SKM-1 treated with dmso at 0.1 percent for 144 hours (cell line): Measurements from ENCODE around the gene SELENOM.

Experiments
- DNase-seq: peaks from one replicate; lab custom pipeline; 2025; ENCODE audit not compliant: unreplicated experiment; lab: John Stamatoyannopoulos, UW

Gene SELENOM, protein sequence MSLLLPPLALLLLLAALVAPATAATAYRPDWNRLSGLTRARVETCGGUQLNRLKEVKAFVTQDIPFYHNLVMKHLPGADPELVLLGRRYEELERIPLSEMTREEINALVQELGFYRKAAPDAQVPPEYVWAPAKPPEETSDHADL

DNA sequence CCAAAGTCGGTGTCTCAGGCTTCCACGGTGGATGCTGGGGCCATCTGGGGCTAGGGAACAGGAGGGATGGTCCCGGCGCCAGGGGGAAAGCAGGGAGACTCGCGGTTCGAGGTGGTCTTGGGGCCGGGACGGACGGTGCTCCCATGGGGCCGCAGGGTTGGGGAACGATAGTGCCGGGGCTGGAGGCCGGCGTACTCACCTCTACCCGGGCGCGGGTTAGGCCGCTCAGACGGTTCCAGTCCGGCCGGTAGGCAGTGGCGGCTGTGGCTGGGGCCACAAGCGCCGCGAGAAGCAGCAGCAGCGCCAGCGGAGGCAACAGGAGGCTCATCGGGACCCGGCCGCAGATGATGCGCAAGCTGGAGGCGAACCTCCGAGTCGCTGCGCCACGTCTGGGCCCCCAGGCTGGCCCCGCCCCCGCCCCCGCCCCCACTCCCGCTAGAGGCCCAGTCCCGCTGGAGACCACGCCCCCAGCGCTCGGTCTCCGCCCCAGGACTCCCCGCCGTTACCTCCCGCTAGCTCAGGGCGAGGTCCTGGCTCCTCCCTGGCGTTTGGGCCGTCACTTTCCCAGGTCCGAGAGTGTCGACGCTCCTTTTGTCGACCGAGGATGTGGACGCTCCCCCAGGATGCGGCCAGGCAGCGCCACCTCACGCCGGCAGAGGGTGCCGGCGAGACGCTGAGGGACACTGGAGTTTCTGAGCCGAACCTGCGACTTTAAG, at the start of gene SELENOM:
TSS of gene SELENOM (minus strand) at position 391 of the 716 bp plus-strand sequence. CDS start at position 328, 63 bp downstream.
- DNase-seq = peak; percentile 96

- no peak for DNase-seq
These were observed 48.1 kb upstream of the SELENOM start for GRCh38 chr22:31155422-31155821.

DNA sequence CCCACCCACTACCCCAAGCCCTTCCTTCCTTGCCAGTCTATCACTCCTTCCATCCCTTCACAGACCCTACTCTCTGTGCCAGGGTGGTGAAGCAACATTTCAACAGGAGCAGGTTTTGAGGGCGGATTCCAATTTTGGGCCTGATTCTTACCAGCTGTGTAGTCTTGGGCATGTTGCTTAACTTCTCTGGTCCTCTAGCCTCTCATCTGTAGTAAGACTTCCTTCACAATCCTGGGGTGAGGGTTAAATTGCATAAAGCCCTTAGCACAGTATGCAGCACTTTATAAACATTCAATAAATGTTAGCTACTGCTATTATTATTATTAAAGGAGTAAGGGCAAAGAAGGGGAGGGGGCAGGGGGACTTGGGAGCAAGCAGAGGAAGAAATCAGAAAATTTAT, 47.6 kb upstream of the SELENOM start:
- DNase-seq = no peak

DNA sequence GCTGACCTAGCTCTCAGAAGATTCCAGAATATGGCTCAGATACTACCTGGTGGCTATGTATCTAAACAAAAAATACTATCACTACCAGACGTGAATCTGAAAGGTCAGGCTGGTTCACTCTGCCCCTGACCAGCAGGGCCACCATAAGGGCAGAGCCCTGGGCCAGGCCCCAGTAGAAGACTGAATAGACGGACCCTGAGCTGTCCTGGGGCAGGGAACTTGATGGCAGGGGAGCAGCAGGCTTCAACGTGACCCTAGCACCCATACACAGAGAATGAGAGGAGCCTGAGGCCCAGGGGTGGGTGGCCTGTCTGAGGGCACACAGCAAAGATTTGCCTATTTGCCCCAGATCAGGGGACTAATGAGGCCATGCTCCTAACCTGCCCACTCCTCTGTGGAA, 46.0 kb upstream of the SELENOM start:
- no peak for DNase-seq

GRCh38 chr22:31151872-31152271, 44.5 kb upstream of the SELENOM start:
- peak; percentile 48 for DNase-seq

- no peak for DNase-seq
These were observed 43.2 kb upstream of the SELENOM start for GRCh38 chr22:31150615-31151014.

GRCh38 chr22:31148953-31149627, 41.7 kb upstream of the SELENOM start:
- peak; percentile 66 for DNase-seq

DNA sequence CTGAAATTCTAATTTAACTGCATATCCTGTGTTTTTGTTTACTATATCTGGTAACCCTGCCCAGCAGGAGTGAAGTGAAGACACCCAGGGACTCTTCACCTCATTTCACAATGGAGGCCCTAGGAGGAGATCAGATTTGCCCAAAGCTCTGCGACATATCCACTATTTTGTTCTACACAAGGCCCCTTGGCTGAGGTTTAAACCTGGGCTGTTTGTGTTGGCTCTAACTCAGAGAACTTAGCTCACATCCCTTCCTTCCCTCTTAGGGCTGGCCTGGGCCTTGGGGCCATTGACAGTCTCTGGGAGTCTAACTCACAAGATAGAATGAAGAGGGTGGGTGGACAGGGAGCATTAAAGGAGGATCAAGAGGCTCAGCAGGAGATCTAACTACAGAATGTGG, 41.1 kb upstream of the SELENOM start:
- no peak for DNase-seq

DNA sequence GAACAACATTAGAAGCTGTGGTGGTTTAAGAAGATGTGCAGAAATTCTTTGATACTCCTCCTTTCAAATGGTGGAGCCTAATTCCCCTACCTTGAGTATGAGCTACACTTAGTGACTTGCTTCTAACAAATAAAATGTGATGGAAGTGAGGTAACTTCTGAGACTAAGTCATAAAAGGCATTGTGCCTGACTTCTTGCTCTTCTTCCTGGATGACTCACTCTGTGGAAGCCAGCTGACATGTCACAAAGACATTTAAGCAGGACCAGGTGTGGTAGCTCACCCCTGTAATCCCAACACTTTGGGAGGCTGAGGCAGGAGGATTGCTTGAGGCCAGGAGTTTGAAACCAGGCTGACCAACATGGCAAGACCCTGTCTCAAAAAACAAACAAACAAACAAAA, 36.9 kb upstream of the SELENOM start:
- no peak for DNase-seq

DNA sequence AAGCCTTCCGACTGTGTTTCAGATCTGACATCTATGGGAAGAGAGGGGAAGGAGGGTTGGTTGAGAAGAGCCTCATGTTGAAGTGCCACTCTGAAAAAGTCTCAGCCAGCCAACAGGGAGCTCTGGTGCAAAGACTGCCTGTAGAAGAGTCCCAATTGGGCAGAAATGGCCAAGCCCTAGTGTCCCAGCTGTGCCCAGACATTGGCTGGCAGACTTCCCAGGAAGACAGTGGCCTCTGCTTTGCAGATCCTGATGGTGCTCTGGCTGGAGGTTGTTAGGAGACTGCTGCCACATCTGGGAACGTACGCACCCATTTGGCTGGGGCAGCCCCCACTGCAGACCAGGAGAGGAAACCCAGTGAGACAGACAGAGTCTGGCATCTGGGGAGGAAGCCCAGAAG, 36.2 kb upstream of the SELENOM start:
- DNase-seq = no peak

- no peak for DNase-seq
These were observed 35.7 kb upstream of the SELENOM start for GRCh38 chr22:31143038-31143437.

DNA sequence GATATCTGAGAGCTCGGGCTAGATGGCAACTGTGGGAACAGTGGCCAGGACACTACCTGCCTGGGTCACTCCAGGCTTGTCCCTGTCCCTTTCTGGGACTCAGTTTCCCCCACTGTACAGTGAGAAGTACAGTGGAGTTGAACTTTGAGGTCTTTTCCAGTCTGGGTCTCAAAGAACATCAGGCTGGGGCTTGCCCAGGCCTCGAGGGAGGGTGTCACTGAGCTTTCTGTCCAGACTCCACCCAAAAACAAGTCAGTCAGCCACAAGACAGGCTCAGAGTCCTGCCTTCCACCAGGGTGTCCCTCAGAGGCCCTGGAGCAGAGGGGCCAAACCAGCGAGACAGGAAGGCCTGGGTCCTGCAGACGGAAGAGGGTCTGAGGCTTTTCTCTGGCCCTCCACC, 34.9 kb upstream of the SELENOM start:
- no peak for DNase-seq

GRCh38 chr22:31141551-31141950, 34.2 kb upstream of the SELENOM start:
- DNase-seq = no peak

DNA sequence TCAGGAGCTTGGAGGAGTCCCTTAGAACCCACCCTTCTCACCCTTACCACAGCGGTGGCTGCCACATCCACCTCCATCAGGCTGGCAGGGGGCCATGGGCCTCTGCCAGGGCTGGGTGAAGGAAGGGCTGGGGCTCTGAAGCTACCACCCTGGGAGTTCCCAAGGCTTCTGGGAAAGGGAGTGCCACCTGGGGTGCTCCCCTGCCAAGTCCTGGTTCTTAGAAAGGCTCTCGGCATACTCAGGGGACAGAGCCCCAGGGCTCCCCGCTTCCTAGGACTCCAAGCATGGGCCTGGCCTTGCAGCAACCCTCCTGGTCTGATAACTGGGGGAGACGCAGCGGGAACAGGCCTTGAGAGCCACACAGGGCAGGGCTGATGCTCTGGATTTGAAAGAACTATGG, 33.4 kb upstream of the SELENOM start:
- DNase-seq = no peak

DNA sequence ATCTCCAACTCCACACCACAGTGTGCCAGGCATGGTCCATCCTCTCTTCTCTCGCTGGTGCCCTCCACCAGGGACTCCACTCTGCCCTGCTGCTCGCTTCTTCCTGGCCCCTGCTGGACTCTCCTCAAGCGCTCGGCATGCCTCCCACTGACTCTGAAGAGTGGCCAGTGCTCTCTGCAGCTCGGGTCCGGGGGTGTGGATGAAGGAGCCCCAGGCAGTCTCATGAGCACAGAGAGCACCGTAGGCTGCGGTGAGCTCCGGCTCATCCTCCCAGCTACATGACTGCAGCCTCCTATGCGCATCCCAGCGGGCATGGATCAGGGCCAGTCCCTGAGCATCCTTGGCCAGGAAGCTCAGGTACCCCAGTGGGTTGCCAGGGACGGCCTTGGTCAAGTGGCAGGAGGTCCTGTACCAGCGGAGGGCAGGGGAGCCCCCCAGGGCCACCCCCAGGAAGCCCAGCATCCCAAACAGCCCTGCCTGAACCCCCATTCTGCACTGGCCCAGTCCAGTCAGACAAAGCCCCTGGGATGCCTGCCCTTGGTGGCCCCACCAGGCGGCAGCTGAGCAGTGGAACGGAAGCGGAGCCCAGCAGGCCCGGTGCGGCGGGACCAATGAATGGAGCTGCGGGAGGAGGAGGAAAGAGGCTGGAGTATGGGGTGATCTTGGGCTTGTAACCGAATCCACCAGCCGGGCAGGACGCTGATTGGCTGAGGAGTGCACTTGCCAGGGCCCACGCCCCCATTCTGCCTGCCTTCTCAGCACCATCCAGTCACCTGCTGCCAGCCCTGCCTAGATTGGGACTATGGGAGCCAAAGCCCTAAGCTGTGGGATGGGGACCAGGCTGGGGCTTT, 32.7 kb upstream of the SELENOM start, which contains the start of gene PLA2G3:
TSS of gene PLA2G3 (minus strand) at position 643 of the 851 bp plus-strand sequence. CDS start at position 489, 154 bp downstream.
- no peak for DNase-seq

GRCh38 chr22:31139066-31139465, 31.7 kb upstream of the SELENOM start:
- DNase-seq = no peak

DNA sequence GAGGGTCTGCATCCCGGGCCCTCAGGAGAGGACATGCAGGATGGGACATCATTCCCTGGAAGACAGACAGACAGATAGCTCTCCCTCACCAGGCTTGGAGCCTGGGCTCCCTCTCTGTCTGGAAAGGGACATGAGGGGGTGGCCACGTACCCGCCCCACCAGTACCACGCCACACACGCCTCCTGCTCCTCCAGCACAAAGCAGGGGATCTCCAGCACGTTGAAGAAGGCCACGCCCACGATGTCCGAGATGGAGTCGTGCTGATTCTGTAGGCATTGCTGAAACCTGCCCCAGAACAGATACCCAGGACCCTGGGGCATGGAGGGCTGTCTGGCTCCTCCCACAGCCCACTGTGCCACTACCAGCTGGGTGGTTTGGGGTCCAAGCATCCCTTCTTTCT, 30.8 kb upstream of the SELENOM start:
- no peak for DNase-seq

DNA sequence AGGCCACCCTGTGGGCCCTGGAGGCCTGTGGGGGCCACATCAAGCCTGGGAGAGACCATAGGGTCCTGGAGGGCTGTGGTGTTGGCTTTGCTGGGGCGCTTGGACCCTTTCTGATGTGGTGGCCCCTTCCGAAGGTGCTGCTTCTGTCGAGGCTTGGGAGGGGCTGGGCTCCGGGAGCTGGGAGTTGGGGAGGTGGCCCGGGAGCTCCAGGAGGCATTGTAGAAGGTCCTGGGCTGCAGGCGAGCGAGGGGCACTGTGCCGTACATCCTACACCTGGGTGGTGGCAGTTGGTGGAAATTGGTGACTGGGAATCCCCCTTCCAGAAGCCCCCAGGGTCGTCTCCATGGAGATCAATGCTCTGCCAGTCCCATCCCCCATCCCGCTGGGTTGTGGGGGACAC, 30.4 kb upstream of the SELENOM start:
- no peak for DNase-seq

DNA sequence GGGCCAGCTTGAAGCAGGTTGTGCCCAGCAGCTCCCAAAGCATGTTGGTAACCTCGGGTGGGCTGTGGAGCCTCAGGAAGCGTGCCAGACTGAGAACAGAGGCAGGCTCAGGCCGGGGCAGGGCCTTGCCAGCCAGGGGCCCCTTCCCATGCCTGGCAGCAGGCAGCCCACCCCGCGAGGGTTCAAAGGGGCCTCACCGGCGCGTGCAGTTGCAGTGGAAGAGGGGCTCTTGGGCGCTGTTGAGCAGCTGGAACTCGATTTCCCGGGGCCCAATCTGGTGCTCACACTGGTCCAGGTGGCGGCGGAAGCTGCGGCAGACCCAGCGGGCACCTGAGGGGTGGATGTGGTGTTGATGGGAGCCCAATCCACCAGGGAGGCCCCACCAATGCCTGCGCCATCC, 29.3 kb upstream of the SELENOM start:
- DNase-seq = no peak

DNA sequence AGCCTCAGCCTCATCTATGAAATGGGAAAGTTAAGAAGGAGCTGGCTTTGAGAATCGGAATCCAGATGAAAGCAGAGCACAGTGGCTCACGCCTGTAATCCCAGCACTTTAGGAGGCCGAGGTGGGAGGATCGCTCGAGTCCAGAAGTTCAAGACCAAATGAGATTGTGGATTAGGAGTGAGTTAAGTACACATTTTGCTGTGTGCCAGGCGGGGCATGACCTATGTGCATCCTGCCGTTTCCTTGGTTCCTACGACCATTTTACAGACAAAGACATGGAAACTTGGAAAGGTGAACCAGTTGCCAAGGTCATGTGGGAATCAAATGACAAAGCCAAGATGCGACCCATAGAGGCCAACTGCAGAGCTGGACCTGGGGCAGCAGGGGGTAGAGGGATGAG, 28.8 kb upstream of the SELENOM start:
- DNase-seq = no peak

GRCh38 chr22:31135706-31136105, 28.3 kb upstream of the SELENOM start:
- no peak for DNase-seq
